Naive thymus-derived CD8-positive, alpha-beta T cell (primary cell): ENCODE data around the gene TMEM259. TPM values are rescaled to one million over a fixed set of nuclear protein-coding genes. Genes with fewer than 3 reads are reported as not detected.
A peak's percentile ranks its signal among the peaks of the same experiment; 100 is the strongest.

Experiments
- ATAC-seq, 2 donors: fragments of 150-1000 bp; cut with Tn5 transposase in 1 of 2; sonication (Bioruptor Pico), chemical (Tn5 transposase) in 1 of 2; 1 replicate in 1 of 2; 2 replicates in 1 of 2; pipeline ENCODE4 v1.10.0; 2021; ENCODE audit warnings: mild to moderate bottlenecking in 2 of 2, moderate library complexity in 2 of 2
- POLR2A ChIA-PET: fragments of 350-600 bp; sonication (Branson Sonifier 250); formaldehyde crosslinking; loops from one replicate; lab custom pipeline; 2021; ENCODE audit warnings: antibody characterized with exemption; lab: Charles Lee
- DNase-seq, 10 donors: peaks; one replicate each; pipeline versions ENCODE4 v3.0.0 to v3.0.0-alpha.2; 2020 to 2022
- H3K27ac Mint-ChIP-seq, 10 donors: one replicate each; pipeline ENCODE4 v1.8.0; 2020 to 2022; ENCODE audit warnings: mild to moderate bottlenecking in 10 of 10, mixed read lengths in 10 of 10, moderate library complexity in 4 of 10, inconsistent platforms in 1 of 10
- H3K27me3 Mint-ChIP-seq, 5 donors: one replicate each; pipeline ENCODE4 v1.8.0; 2021 to 2022; ENCODE audit warnings: mixed read lengths in 5 of 5
- H3K36me3 Mint-ChIP-seq, 3 donors: one replicate each; pipeline ENCODE4 v1.8.0; 2020 to 2022; ENCODE audit warnings: mixed read lengths in 3 of 3, mild to moderate bottlenecking in 2 of 3, inconsistent platforms in 1 of 3
- H3K4me1 Mint-ChIP-seq, 4 donors: one replicate each; pipeline ENCODE4 v1.8.0; 2021 to 2022; ENCODE audit warnings: mixed read lengths in 4 of 4
- H3K4me3 Mint-ChIP-seq, 10 donors: one replicate each; pipeline ENCODE4 v1.8.0; 2020 to 2022; ENCODE audit warnings: mild to moderate bottlenecking in 10 of 10, mixed read lengths in 10 of 10, moderate library complexity in 6 of 10, inconsistent platforms in 1 of 10
- H3K9me3 Mint-ChIP-seq, 9 donors: one replicate each; pipeline ENCODE4 v1.8.0; 2020 to 2022; ENCODE audit warnings: mixed read lengths in 9 of 9, mild to moderate bottlenecking in 3 of 9, inconsistent platforms in 1 of 9, moderate library complexity in 1 of 9
- polyA plus RNA-seq, 3 donors: library from polyadenylated mRNA; unstranded; fragments of 300-500 nt; fragmentation: Illumina TruSeq; gene quantifications; one replicate each; pipeline ENCODE4 v1.2.3, GENCODE V29; 2021
- total RNA-seq, 8 experiments: library from RNA in 2 of 8; stranded (reverse) in 2 of 8; gene quantifications; one replicate each; pipeline ENCODE4 v1.2.3 and lab custom pipeline; 2021 to 2026

Gene TMEM259
- total RNA-seq (100 to 1,000 TPM; 331 to 365 TPM), polyA plus RNA-seq (10 to 100 TPM; 37.9 to 77.0 (median 52.0) TPM), total RNA-seq (lab: John Stamatoyannopoulos, UW) (279 to 383 (median 313) reads per million in 6 experiments)

GRCh38 chr19:1020868-1021425 is at the start of gene TMEM259:
Gene TMEM259, minus strand, starts transcription at chr19:1021123. Its CDS starts 127 bp downstream, at chr19:1020996.
- peak within 1 kb of the TSS; percentile 96 to 100 (median 99) for H3K27ac Mint-ChIP-seq
- peaks cover 0 to 6% (median 0%) of the 10 kb centered on the region in 3 donors for H3K36me3 Mint-ChIP-seq
- H3K27me3 Mint-ChIP-seq: peaks cover 0 to 6% (median 0%) of the 10 kb centered on the region in 5 donors
- ATAC-seq: peak; percentile 84 to 86
- peak in 9 of 10 donors; percentile 94 to 99 (median 97) for DNase-seq
- POLR2A ChIA-PET: interaction anchor here (0.6 to 22.1 kb wide), 18 partner anchors 8 to 254 kb away, joined by 3 to 1566 read pairs (median 4); partner anchors contain the start of genes ABCA7, ARHGAP45, CIRBP and FAM174C
- H3K4me1 Mint-ChIP-seq: peaks cover 18 to 53% (median 47%) of the 10 kb centered on the region in 4 donors
- peak within 1 kb of the TSS; percentile 86 to 94 (median 91) for H3K4me3 Mint-ChIP-seq
- H3K9me3 Mint-ChIP-seq: no peaks in the 10 kb centered on the region

GRCh38 chr19:1070576-1070930 is 49.6 kb upstream of the TMEM259 start:
- Mint-ChIP-seq H3K4me1 (peaks cover 22 to 59% (median 53%) of the 10 kb centered on the region in 4 donors), H3K27me3 (peaks cover 0 to 4% (median 0%) of the 10 kb centered on the region in 5 donors), H3K4me3 (peak overlapping the region in 9 of 10 donors; percentile 26 to 99 (median 90)), H3K9me3 (no peaks in the 10 kb centered on the region), H3K27ac (peak overlapping the region; percentile 46 to 97 (median 95)), H3K36me3 (peaks cover 0 to 53% (median 27%) of the 10 kb centered on the region in 3 donors)
- POLR2A ChIA-PET: interaction anchor here (0.7 to 31.7 kb wide), 10 partner anchors 11 to 410 kb away, joined by 3 to 2279 read pairs (median 4); partner anchors contain the start of genes ABCA7, CIRBP, CNN2 and GPX4
- DNase-seq: peak in 3 of 10 donors; percentile 10 to 60 (median 15)
- ATAC-seq: no peak

- Mint-ChIP-seq H3K4me1 (peaks cover 27 to 66% (median 60%) of the 10 kb centered on the region in 4 donors), H3K36me3 (peaks cover 0 to 48% (median 23%) of the 10 kb centered on the region in 3 donors), H3K9me3 (no peaks in the 10 kb centered on the region), H3K4me3 (peak overlapping the region; percentile 89 to 99 (median 92)), H3K27ac (peak overlapping the region; percentile 84 to 99 (median 96)), H3K27me3 (no peaks in the 10 kb centered on the region)
- POLR2A ChIA-PET: interaction anchor here (0.6 to 31.7 kb wide), 9 partner anchors 13 to 200 kb away, joined by 3 to 2279 read pairs (median 28); partner anchors contain the start of genes ABCA7, CIRBP, CNN2 and GPX4
- ATAC-seq: peak; percentile 27 to 29
- peak; percentile 49 to 91 (median 77) for DNase-seq
These were observed 48.3 kb upstream of the TMEM259 start for GRCh38 chr19:1069009-1069779.

- DNase-seq: peak; percentile 66 to 95 (median 84)
- H3K27me3 Mint-ChIP-seq: no peaks in the 10 kb centered on the region
- H3K27ac Mint-ChIP-seq: peak overlapping the region; percentile 89 to 99 (median 97)
- peaks cover 26 to 64% (median 55%) of the 10 kb centered on the region in 4 donors for H3K4me1 Mint-ChIP-seq
- H3K36me3 Mint-ChIP-seq: peaks cover 0 to 43% (median 23%) of the 10 kb centered on the region in 3 donors
- peak; percentile 10 to 30 for ATAC-seq
- POLR2A ChIA-PET: interaction anchor here (0.5 to 31.7 kb wide), 29 partner anchors 13 to 984 kb away, joined by 3 to 2279 read pairs (median 7); partner anchors contain the start of genes ABCA7, ATP5F1D, CIRBP and CNN2
- no peaks in the 10 kb centered on the region for H3K9me3 Mint-ChIP-seq
- peak overlapping the region; percentile 89 to 99 (median 92) for H3K4me3 Mint-ChIP-seq
These were observed 47.4 kb upstream of the TMEM259 start for GRCh38 chr19:1068009-1069001.

DNA sequence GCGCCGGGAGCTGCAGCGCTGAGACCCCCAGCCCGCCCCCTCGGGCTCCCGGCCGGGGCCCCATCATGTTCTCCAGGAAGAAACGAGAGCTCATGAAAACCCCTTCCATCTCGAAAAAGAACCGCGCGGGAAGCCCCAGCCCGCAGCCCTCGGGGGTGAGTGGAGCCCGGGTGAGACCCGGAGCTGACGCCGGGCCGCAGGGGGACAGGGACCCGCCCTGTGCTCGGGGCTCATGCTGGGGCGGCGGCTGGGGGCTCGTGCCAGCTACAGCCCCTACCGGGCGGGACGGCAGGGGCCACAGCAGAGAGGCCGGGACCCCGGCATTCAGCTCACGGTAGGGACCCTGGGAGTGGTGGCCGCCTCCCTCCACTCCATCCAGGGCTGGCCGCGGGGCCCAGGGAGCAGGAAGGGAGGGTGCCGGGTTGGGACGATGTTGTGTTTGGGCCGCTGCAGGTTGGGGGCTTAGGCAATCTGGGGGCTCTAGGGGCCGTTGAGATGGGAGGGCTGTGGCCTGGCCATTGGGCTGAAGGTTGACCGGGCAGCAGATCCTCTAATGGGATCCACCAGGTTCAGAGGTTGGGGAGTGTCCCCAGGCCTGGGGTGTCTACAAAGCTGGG is 46.5 kb upstream of the TMEM259 start:
- POLR2A ChIA-PET: interaction anchor here (0.5 to 31.7 kb wide), 35 partner anchors 12 to 1975 kb away, joined by 3 to 2279 read pairs (median 6); partner anchors contain the start of genes ABCA7, ATP5F1D, CIRBP and CNN2
- Mint-ChIP-seq H3K4me3 (peak overlapping the region; percentile 89 to 99 (median 92)), H3K27ac (peak overlapping the region; percentile 89 to 99 (median 97)), H3K4me1 (peaks cover 21 to 56% (median 47%) of the 10 kb centered on the region in 4 donors), H3K36me3 (peaks cover 0 to 35% (median 17%) of the 10 kb centered on the region in 3 donors), H3K27me3 (no peaks in the 10 kb centered on the region), H3K9me3 (no peaks in the 10 kb centered on the region)
- DNase-seq (peak; percentile 60 to 90 (median 86)), ATAC-seq (peak; percentile 56 to 67)

- peaks cover 0 to 29% (median 14%) of the 10 kb centered on the region in 3 donors for H3K36me3 Mint-ChIP-seq
- H3K27ac Mint-ChIP-seq: peak within 1 kb of the TSS; percentile 89 to 99 (median 97)
- POLR2A ChIA-PET: interaction anchor here (0.5 to 31.7 kb wide), 32 partner anchors 11 to 1976 kb away, joined by 3 to 2279 read pairs (median 6); partner anchors contain the start of genes ABCA7, ATP5F1D, CIRBP and CNN2
- DNase-seq (peak; percentile 79 to 94 (median 87)), ATAC-seq (peak; percentile 53 to 58)
- no peaks in the 10 kb centered on the region for H3K27me3 Mint-ChIP-seq
- H3K4me3 Mint-ChIP-seq: peak within 1 kb of the TSS; percentile 89 to 99 (median 92)
- H3K9me3 Mint-ChIP-seq: no peaks in the 10 kb centered on the region
- H3K4me1 Mint-ChIP-seq: peaks cover 19 to 50% (median 41%) of the 10 kb centered on the region in 4 donors
These were observed 45.9 kb upstream of the TMEM259 start, which contains the start of gene ARHGAP45 for GRCh38 chr19:1066748-1067340. Gene ARHGAP45, plus strand, starts transcription at chr19:1067167. Its CDS starts 239 bp downstream, at chr19:1067406.

GRCh38 chr19:1066251-1066747 is 45.4 kb upstream of the TMEM259 start:
- Mint-ChIP-seq H3K4me1 (peaks cover 16 to 46% (median 38%) of the 10 kb centered on the region in 4 donors), H3K27ac (peak overlapping the region in 7 of 10 donors; percentile 74 to 97 (median 91)), H3K36me3 (peaks cover 0 to 26% (median 11%) of the 10 kb centered on the region in 3 donors), H3K4me3 (peak overlapping the region; percentile 72 to 92 (median 79)), H3K9me3 (peaks cover 0 to 2% (median 0%) of the 10 kb centered on the region in 9 donors), H3K27me3 (no peaks in the 10 kb centered on the region)
- POLR2A ChIA-PET: interaction anchor here (0.6 to 31.7 kb wide), 23 partner anchors 11 to 1022 kb away, joined by 3 to 2279 read pairs (median 8); partner anchors contain the start of genes ABCA7, CIRBP, CNN2 and GPX4
- ATAC-seq: no peak
- DNase-seq: peak in 2 of 10 donors; percentile 15 to 65

GRCh38 chr19:1065606-1066109 is 44.7 kb upstream of the TMEM259 start:
- Mint-ChIP-seq H3K9me3 (peaks cover 0 to 2% (median 0%) of the 10 kb centered on the region in 9 donors), H3K4me1 (peaks cover 16 to 46% (median 36%) of the 10 kb centered on the region in 4 donors), H3K27me3 (no peaks in the 10 kb centered on the region), H3K4me3 (peak overlapping the region; percentile 42 to 92 (median 69)), H3K27ac (peak overlapping the region in 9 of 10 donors; percentile 66 to 97 (median 81)), H3K36me3 (peaks cover 0 to 25% (median 11%) of the 10 kb centered on the region in 3 donors)
- POLR2A ChIA-PET: interaction anchor here (0.6 to 31.7 kb wide), 15 partner anchors 10 to 390 kb away, joined by 3 to 2279 read pairs (median 15); partner anchors contain the start of genes ABCA7, CIRBP, CNN2 and GPX4
- DNase-seq (peak in 2 of 10 donors; percentile 4 to 58), ATAC-seq (no peak)

DNA sequence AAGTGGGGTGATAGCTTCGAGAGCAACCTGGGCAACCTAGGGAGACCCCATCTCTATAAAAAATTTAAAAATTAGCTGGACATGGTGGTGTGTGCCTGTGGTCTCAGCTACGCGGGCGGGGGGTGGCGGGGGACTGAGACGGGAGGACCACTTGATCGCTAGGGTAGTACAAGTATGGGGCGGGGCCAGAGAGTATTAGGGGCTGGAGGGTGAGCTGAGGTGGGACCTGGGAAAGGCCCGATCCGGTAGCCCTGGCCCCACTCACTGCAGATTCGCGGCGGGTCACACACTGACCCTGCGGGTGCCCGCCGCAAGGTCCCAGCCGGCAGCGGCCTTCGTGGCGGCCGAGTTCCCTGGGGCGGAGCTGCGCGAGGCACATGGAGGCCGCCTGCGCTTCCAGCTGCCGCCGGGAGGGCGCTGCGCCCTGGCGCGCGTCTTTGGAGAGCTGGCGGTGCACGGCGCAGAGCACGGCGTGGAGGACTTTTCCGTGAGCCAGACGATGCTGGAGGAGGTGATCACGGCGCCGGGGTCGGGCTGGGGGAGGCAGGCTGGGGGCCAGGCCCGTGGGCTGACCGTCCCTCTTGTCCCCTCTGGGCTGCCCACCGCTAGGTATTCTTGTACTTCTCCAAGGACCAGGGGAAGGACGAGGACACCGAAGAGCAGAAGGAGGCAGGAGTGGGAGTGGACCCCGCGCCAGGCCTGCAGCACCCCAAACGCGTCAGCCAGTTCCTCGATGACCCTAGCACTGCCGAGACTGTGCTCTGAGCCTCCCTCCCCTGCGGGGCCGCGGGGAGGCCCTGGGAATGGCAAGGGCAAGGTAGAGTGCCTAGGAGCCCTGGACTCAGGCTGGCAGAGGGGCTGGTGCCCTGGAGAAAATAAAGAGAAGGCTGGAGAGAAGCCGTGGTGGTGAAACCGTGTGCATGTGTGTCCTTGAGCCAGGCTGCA is 44.0 kb upstream of the TMEM259 start:
- H3K4me1 Mint-ChIP-seq: peaks cover 16 to 46% (median 34%) of the 10 kb centered on the region in 4 donors

More for the DNA sequence above, 44.0 kb upstream of the TMEM259 start:
- no peaks in the 10 kb centered on the region for H3K27me3 Mint-ChIP-seq
- H3K9me3 Mint-ChIP-seq: peaks cover 0 to 2% (median 0%) of the 10 kb centered on the region in 9 donors
- POLR2A ChIA-PET: interaction anchor here (0.6 to 31.7 kb wide), 14 partner anchors 9 to 204 kb away, joined by 3 to 2279 read pairs (median 11); partner anchors contain the start of genes ABCA7, CIRBP, CNN2 and GPX4
- peak overlapping the region in 9 of 10 donors; percentile 76 to 94 (median 91) for H3K27ac Mint-ChIP-seq
- H3K36me3 Mint-ChIP-seq: peaks cover 0 to 22% (median 9%) of the 10 kb centered on the region in 3 donors
- peak overlapping the region; percentile 40 to 92 (median 74) for H3K4me3 Mint-ChIP-seq
- DNase-seq: peak in 9 of 10 donors; percentile 59 to 78 (median 68)
- peak; percentile 21 to 30 for ATAC-seq
